CD4-positive, alpha-beta T cell treated with Interleukin-15 for 1 hour (primary cell): Measurements from ENCODE around the gene SELENBP1.

ENCODE experiments used
- DNase-seq: peaks from one replicate; pipeline ENCODE4 v3.0.0-alpha.2; 2020

The SELENBP1 gene

DNA sequence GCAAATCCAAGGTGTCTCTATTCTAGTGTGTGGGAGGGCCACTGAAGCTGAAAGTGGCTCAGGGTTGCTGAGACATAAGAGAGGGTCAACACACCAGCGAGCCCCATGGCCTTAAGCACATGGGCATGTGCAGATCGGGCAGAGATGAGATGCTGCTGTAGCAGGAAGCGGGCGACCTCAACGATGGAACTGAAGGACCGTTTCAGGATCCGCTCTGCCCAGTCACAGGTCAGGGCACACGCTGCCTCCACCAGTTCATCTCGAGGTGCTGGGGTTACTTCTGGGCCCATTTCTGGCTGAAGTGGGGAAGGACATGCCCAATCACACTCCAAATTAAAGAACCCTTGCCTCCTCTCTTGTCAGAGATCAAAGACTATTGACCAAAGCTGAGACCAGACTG lies 28.9 kb downstream of the SELENBP1 start:
- no peak for DNase-seq

DNA sequence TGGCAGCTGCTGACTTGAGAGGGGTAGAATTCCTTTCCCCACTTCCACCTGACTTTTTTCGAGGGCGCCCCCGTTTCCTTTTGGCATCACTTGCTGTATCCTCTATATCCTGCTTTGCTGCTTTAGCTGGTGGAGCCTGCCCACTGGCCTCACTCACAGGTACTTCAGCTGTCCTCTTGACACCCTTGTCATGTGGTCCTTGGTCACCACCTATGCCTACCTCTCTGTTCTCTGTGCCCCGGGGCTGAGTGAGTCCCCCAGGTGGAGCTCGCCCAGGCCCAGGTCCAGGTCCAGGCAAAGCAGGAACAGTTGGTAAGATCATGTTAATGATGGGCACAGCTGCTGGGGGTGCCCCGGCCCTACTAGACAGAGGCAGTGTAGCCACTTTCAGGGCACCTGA lies 29.9 kb downstream of the SELENBP1 start:
- no peak for DNase-seq

DNA sequence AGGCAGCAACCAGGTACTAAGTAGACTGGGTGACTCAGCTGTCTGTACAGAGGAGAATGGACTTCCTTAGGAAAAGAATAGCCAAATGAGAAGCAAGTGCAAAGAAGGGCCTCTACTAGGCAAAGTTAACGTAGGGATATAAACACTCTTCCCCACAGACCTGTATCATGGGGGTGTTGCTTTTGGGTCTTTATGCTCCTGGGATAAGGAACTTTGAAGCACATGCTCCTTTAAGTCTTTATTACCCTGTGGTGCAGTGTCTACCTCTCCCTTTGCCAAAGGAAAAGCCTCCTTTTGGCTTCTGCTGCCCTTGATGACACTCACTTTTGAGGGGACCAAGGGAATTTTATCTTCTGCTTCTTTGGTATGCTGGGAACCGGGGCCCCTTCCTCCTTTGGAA lies 30.5 kb downstream of the SELENBP1 start:
- no peak for DNase-seq

DNA sequence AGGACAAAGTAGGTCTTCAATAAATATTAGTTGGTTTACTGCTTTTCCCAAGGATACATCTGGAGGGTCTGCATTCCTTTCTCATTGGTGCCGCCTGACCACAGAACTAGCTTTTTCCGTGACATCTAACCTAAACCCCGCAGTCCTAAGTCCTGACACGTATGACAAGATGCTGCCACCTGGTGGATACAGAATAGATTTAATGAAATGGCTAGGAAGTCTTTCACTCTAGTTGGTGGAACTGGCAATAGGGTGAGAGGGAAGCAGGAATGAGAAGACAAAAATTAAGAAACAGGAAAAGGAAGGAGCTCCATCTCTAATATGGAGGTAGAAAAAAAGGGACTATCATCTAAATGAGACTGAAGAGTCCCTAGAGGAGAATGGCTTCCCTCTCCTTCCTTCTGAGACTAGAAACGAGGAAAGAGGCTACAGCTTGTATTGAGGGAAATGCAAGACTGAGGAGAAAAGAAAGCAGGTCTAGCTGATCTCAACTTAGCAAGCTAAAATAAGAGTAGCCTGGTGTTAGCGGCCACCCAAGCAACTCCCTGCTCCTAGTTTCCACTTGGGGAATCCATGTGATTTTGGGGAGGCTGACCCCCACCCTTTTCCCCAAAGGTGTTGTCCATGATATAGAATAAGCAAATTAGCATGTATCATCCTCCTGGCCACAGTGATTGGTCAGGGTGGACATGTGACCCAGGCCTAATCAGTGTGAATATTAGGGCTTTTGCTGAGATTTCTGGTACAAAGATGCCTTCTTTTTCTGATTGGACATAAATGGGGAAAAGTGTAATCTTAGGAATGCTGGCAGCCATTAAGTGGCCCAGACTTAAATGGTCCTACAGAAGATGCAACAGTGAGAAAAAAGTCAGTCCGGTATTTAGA lies 31.4 kb downstream of the SELENBP1 start:
- peak; percentile 57 for DNase-seq

DNA sequence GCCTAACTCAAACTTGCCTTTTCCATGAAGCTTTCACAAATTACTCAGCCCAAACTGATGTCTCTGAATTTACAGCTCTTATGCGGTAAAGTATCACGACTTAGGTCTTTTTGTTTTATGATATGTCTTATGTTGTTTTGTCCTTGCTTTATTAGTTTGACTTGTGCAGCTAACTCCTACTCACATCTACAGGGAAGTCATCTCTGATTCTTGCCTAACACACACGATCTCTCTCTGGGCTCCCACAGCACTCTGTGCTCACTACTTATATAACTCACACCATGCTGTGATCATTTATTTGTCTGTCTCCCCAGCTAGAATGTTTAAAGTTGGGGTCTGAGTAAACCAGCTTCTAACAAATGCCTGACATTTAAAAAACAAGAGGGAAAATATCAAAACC lies 35.9 kb downstream of the SELENBP1 start:
- no peak for DNase-seq

DNA sequence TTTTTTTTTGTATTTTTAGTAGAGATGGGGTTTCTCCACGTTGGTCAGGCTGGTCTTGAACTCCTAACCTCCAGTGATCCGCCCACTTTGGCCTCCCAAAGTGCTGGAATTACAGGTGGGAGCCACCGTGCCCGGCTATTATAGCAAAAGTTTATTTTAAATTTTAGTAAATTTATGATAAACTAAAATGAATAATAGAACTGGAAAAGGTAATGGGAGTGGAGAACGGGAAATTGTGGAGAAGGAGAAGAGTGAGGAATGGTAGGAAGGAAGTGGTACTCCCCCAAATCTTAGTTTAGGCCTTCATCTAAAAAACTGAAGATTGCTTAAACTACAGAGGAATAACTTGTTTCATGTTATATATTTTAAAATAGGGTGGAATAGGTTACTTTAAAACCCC lies 37.7 kb downstream of the SELENBP1 start:
- DNase-seq, result no peak

DNA sequence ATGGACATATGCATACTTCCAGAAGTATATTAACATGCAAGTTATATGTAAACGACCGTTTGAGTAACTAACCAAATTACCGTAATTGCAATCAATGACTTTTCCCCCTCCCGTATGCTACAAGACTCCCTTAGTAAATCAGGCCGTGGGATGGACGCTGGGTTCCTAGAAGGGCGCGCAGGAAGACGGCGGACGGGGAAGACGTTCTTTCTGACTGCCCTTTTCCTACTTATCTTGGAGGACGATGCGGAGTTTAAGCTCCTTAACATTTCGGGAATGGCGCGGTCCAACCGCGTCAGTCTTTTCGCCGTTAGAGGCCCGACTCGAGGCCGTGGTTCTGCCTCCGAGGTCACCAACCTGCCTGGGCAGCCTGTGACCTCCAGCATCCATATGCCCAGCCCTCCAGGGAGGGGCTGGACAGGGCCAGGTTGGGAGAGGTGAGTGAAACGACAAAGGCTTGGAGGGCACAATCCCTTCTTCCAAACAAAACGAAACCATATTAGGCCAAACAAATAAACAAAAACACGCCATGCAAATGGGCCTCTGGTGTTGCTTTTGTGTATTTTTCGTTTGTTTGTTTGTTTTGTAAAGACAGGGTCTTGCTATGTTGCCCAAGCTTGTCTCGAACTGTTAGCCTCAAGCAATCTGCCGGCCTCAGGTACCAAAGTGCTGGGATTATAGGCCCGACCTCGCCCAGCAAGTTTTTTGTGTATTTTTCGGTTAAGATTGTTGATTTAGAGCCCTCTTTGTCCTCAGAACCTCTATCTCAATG lies 44.4 kb downstream of the SELENBP1 start:
- no peak for DNase-seq

DNA sequence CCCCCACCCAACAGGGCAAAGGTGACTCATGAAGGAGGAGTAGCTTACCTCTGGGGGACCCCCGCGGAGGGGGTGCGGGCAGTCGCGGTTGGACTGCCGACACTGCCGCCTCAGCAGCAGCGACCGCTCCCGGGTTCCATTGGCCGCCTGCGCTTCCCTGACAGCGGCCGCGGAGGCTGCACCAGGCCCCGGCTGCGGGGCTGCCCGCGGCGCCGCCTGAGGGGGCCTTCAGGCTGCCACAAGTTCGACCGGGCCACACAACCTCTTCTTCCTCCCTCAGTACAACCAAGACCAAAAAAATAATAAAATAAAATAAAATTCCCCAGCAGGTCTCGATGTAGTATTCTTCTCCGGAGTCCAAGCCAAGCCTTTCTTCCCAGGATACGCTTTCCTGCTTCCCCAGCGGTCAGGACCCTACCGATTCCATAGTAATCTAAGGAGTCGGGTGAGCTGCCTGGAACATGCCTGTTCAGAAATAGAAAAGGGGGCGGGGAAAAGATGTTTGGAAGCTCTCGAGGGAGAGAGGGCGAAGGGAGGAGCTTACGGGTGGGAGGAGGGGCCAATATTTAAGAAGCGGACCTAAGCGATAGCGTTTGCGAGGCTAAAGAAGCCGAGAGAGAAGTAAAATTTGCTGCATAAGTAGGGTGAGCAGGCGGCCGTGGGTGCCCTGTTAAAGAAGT lies 45.1 kb downstream of the SELENBP1 start, which contains the start of gene PI4KB:
PI4KB (minus strand) TSS at position 194 of the 680 bp plus-strand sequence. CDS start 10,935 bp downstream, outside the sequence.
- DNase-seq, result peak; percentile 94

DNA sequence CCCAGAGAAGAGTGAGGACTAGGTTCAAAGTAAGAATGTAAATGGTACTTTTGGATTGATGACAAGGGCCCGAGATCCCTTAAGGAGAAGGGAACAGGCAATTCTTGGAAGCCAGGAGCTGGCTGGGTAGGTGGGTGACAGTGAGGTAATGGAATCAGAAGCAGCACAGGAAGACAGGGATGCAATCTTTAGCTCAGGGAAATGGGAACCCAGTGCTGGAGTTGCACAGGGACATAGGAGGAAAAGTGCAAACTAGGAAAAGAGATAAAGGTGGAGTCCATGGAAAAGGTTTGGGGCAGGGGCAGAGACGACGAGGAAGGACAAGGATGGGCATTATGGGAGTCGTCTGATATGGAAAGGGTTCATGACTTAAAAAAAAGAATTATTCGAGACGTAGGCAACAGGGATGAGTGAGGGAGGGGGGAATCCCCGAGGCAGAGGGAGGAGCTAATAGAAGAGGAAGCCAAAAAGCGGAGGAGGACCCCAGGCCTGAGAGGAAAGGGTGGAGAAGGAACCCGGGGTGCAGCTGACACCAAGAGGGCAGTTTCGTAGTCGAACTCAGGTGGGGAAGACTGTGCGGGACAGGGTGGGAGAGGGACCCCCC lies 45.8 kb downstream of the SELENBP1 start:
- DNase-seq, result peak; percentile 77

DNA sequence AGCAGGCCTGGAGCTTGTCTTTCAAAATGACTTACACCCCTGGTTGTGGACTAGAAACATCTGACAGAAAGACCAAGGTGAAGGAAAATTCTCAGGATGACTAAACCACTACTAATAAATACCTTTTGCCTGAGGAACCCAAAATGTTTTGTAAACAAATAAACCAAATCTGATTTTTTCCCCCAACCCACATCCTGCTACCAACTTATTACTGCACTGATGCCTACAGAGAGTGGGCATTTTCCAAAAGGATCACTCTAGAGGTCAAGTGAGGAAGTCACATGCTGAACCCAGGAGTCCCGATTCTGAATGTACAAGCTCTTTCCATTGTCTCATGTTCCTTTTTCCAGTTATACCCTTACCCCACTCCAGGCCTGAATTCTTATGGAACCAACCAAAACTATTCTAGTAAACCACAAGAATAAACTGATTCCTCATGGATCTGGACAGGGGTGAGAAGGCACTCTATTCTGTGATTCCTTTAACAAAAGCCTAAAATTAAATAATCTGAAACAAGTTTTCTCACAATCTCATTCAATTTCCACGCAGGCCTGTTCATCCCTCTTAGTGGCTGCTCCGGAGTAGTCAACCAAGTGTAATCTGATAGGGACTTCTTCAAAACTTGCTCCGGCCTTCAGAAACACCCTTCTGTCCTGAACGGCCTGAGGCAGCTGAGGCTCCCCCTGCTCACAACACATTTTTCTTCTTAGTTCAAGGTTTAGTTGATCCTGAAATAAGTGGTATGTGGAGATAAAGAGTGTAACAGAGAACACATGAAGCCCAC lies 46.7 kb downstream of the SELENBP1 start:
- no peak for DNase-seq

DNA sequence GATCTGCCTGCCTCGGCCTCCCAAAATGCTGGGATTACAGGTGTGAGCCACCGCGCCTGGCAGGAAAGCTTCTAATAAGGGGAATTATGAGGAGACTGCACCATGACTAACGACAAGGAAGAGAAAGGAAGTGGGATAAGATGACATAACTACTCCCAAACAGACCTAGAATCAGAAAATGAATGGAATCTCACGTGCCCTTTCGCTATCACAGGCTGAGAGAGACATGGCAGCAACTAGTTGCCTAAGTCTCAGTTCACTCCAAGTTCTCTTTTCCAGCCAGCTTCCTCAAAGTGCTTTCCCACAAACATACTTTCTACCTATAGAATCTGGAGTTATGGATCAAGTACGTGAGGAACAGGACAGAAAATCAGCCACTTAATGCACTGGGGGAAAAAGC lies 47.3 kb downstream of the SELENBP1 start:
- DNase-seq, result no peak

DNA sequence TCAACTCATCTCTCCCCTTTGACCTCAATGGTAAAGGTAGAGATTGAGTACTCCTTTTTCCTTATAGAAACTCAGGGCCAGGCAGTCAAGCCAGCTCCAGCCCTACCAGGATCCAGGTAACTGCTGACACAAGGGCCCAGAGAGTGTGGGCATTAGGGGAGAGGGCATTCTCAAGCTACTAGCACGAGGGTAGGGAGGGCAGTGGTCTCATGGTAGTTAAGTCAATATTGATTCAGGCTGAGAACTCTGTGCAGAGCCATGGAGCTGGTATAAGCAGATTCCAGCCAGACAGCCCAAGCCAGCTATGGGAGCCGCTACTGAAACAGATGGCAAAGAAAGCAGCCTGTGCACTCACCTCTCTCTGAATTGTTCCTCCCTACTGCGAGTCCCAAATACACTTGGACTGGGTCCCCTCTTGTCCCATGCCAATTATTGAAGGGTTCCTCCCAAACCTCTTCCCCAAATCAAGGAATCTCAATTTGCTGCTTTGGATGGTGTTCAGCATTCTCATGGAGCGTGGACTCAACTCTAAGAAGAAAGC lies 48.0 kb downstream of the SELENBP1 start:
- DNase-seq, result no peak

DNA sequence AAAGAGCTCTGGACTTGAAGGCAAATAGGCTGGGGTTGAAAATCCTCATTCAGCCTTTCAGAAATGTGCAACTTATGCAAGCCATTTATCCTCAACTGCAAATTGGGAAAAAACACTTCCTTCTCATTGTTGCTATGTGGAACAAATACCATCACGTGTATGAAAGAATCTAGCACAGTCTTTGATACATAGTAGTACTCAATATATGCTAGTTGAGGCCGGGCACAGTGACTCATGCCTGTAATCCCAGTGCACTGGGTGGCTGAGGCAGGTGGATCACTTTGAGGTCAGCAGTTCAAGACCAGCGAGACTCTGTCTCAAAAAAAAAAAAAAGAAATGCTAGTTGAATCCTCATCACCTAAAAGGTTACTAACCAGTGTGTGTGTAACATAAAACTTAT lies 53.5 kb downstream of the SELENBP1 start:
- no peak for DNase-seq

DNA sequence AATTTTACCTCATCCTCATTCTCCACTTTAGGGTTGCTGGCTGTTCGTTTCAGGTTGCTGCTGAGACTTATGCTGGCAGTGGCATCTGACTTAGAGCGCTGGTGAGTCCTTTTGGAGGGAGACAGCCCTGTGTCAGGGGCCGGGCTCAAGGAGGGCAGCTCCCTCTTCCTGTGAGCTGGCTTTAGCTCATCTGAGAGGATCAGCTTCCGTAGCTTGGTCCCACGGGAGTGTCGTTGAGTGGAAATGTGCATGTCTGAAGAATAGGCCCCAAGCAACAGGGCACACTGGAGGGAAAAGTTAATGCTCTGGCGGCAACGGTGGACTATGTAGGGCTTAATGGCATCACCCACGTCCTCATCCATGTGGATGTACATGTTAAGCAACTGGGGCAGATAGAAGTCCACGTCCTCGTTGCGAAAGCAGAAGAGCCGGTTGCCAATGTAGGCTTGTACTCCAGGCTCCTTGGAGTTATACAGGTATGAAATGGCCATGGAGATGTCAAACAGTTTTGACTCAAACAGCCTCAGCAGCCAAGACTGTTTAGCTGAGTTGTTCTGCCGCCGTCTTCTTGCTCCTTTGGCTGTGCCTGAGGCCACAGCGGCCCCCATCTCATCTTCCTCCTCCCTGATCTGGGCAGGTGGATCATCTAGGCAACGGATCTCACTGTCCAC lies 56.8 kb downstream of the SELENBP1 start:
- no peak for DNase-seq
